ENCODE data around the gene SNCG.
"Not testable (repeated sequence)": the region's sequence is repeated elsewhere in the genome, so short reads cannot be mapped to it uniquely, and the experiment has no call there.

SNCG gene

GRCh38 chr10:86988520-86988919, 30.1 kb downstream of the SNCG start:
- no peak for TF ChIP-seq CTCF (IDR thresholded peaks at IDR 0.05; ENCODE audit: insufficient read depth, low read length, poor library complexity, severe bottlenecking)
- no peak for DNase-seq (ENCODE audit: extremely low read depth, insufficient read length)

GRCh38 chr10:86991362-86991761, 33.0 kb downstream of the SNCG start:
- H3K4me3 ChIP-seq (replicated peaks; ENCODE audit: low read depth, low read length); H3K36me3 ChIP-seq (ENCODE audit: control insufficient read depth, insufficient read depth, low read length); H3K27me3 ChIP-seq (replicated peaks; ENCODE audit: control insufficient read depth, insufficient read depth, low read length); DNase-seq (ENCODE audit: extremely low read depth, insufficient read length): not testable (repeated sequence)

More at GRCh38 chr10:86988520-86988919, 30.1 kb downstream of the SNCG start:
- Histone ChIP-seq H3K27me3 (replicated peaks; ENCODE audit: control insufficient read depth, insufficient read depth, low read length) (no peaks in the 10 kb centered on the region), H3K4me3 (replicated peaks; ENCODE audit: low read depth, low read length) (no peak overlapping the region), H3K36me3 (ENCODE audit: control insufficient read depth, insufficient read depth, low read length) (no peaks in the 10 kb centered on the region)

- Histone ChIP-seq H3K4me3 (replicated peaks; ENCODE audit: low read depth, low read length) (no peak overlapping the region), H3K27me3 (replicated peaks; ENCODE audit: control insufficient read depth, insufficient read depth, low read length) (no peaks in the 10 kb centered on the region), H3K36me3 (ENCODE audit: control insufficient read depth, insufficient read depth, low read length) (no peaks in the 10 kb centered on the region)
- TF ChIP-seq CTCF (IDR thresholded peaks at IDR 0.05; ENCODE audit: insufficient read depth, low read length, poor library complexity, severe bottlenecking): no peak
- DNase-seq (ENCODE audit: extremely low read depth, insufficient read length): no peak
Measured at GRCh38 chr10:86992456-86992855, 34.1 kb downstream of the SNCG start.

GRCh38 chr10:86992929-86993328, 34.5 kb downstream of the SNCG start:
- no peak for DNase-seq (ENCODE audit: extremely low read depth, insufficient read length)
- Histone ChIP-seq H3K4me3 (replicated peaks; ENCODE audit: low read depth, low read length) (no peak overlapping the region), H3K36me3 (ENCODE audit: control insufficient read depth, insufficient read depth, low read length) (no peaks in the 10 kb centered on the region), H3K27me3 (replicated peaks; ENCODE audit: control insufficient read depth, insufficient read depth, low read length) (no peaks in the 10 kb centered on the region)
- TF ChIP-seq CTCF (IDR thresholded peaks at IDR 0.05; ENCODE audit: insufficient read depth, low read length, poor library complexity, severe bottlenecking): no peak

GRCh38 chr10:86999802-87000403, 41.5 kb downstream of the SNCG start:
- H3K4me3 ChIP-seq (replicated peaks; ENCODE audit: low read depth, low read length): not testable (repeated sequence)

GRCh38 chr10:87000491-87000890, 42.1 kb downstream of the SNCG start:
- Histone ChIP-seq H3K36me3 (ENCODE audit: control insufficient read depth, insufficient read depth, low read length) (no peaks in the 10 kb centered on the region), H3K4me3 (replicated peaks; ENCODE audit: low read depth, low read length) (no peak overlapping the region), H3K27me3 (replicated peaks; ENCODE audit: control insufficient read depth, insufficient read depth, low read length) (no peaks in the 10 kb centered on the region)
- TF ChIP-seq CTCF (IDR thresholded peaks at IDR 0.05; ENCODE audit: insufficient read depth, low read length, poor library complexity, severe bottlenecking): no peak
- no peak for DNase-seq (ENCODE audit: extremely low read depth, insufficient read length)

More at GRCh38 chr10:86999802-87000403, 41.5 kb downstream of the SNCG start:
- not testable (repeated sequence) for H3K27me3 ChIP-seq (replicated peaks; ENCODE audit: control insufficient read depth, insufficient read depth, low read length); DNase-seq (ENCODE audit: extremely low read depth, insufficient read length); H3K36me3 ChIP-seq (ENCODE audit: control insufficient read depth, insufficient read depth, low read length)

- H3K36me3 ChIP-seq (ENCODE audit: control insufficient read depth, insufficient read depth, low read length); H3K27me3 ChIP-seq (replicated peaks; ENCODE audit: control insufficient read depth, insufficient read depth, low read length); H3K4me3 ChIP-seq (replicated peaks; ENCODE audit: low read depth, low read length); DNase-seq (ENCODE audit: extremely low read depth, insufficient read length): not testable (repeated sequence)
Measured at GRCh38 chr10:87007124-87007523, 48.7 kb downstream of the SNCG start.

GRCh38 chr10:87007674-87008073, 49.3 kb downstream of the SNCG start:
- not testable (repeated sequence) for DNase-seq (ENCODE audit: extremely low read depth, insufficient read length); H3K4me3 ChIP-seq (replicated peaks; ENCODE audit: low read depth, low read length); H3K36me3 ChIP-seq (ENCODE audit: control insufficient read depth, insufficient read depth, low read length); H3K27me3 ChIP-seq (replicated peaks; ENCODE audit: control insufficient read depth, insufficient read depth, low read length)

- not testable (repeated sequence) for DNase-seq (ENCODE audit: extremely low read depth, insufficient read length); H3K27me3 ChIP-seq (replicated peaks; ENCODE audit: control insufficient read depth, insufficient read depth, low read length); H3K36me3 ChIP-seq (ENCODE audit: control insufficient read depth, insufficient read depth, low read length); H3K4me3 ChIP-seq (replicated peaks; ENCODE audit: low read depth, low read length)
Measured at GRCh38 chr10:87008303-87008702, 49.9 kb downstream of the SNCG start.

GRCh38 chr10:87009134-87009696, 50.8 kb downstream of the SNCG start:
- DNase-seq (ENCODE audit: extremely low read depth, insufficient read length); H3K27me3 ChIP-seq (replicated peaks; ENCODE audit: control insufficient read depth, insufficient read depth, low read length): not testable (repeated sequence)

More at GRCh38 chr10:87009134-87009696, 50.8 kb downstream of the SNCG start:
- H3K4me3 ChIP-seq (replicated peaks; ENCODE audit: low read depth, low read length); H3K36me3 ChIP-seq (ENCODE audit: control insufficient read depth, insufficient read depth, low read length): not testable (repeated sequence)
